GM19023 (cell line): ENCODE measurements around the gene DLG5.
A peak's percentile ranks its signal among the peaks of the same experiment; 100 is the strongest.

Experiments used
- ATAC-seq: cut with Tn5 transposase; IDR thresholded peaks from one replicate; pipeline ENCODE4 v1.9.1; 2021; ENCODE audit warnings: mild to moderate bottlenecking, moderate library complexity; ENCODE audit not compliant: unreplicated experiment

The DLG5 gene

GRCh38 chr10:77892021-77892739 lies 34.4 kb downstream of the DLG5 start:
- ATAC-seq = no peak

GRCh38 chr10:77890097-77890496 lies 36.5 kb downstream of the DLG5 start:
- no peak for ATAC-seq

GRCh38 chr10:77889277-77889903 lies 37.2 kb downstream of the DLG5 start:
- ATAC-seq = no peak

- ATAC-seq = no peak
These were observed 38.2 kb downstream of the DLG5 start for GRCh38 chr10:77888356-77888703.

GRCh38 chr10:77887631-77888355 lies 38.8 kb downstream of the DLG5 start:
- ATAC-seq = no peak

- ATAC-seq = no peak
These were observed 39.7 kb downstream of the DLG5 start for GRCh38 chr10:77886795-77887355.

GRCh38 chr10:77884181-77884580 lies 42.4 kb downstream of the DLG5 start:
- ATAC-seq = no peak

- ATAC-seq = no peak
These were observed 44.9 kb downstream of the DLG5 start for GRCh38 chr10:77881636-77882035.

- no peak for ATAC-seq
These were observed 45.3 kb downstream of the DLG5 start for GRCh38 chr10:77881222-77881621.

- ATAC-seq = no peak
These were observed 46.8 kb downstream of the DLG5 start for GRCh38 chr10:77879710-77880109.

- ATAC-seq = no peak
These were observed 47.5 kb downstream of the DLG5 start for GRCh38 chr10:77879065-77879464.

- ATAC-seq = peak; percentile 47
These were observed 48.9 kb downstream of the DLG5 start for GRCh38 chr10:77877441-77878344.

GRCh38 chr10:77875730-77876129 lies 50.8 kb downstream of the DLG5 start:
- ATAC-seq = no peak

- no peak for ATAC-seq
These were observed 51.7 kb downstream of the DLG5 start for GRCh38 chr10:77874872-77875271.

GRCh38 chr10:77873536-77874380 lies 52.8 kb downstream of the DLG5 start:
- ATAC-seq = peak; percentile 80

- ATAC-seq = no peak
These were observed 53.5 kb downstream of the DLG5 start for GRCh38 chr10:77872947-77873535.

- ATAC-seq = no peak
These were observed 54.2 kb downstream of the DLG5 start for GRCh38 chr10:77872151-77872946.

- ATAC-seq = no peak
These were observed 56.7 kb downstream of the DLG5 start for GRCh38 chr10:77869626-77870420.
